Measurements from ENCODE around the gene DAP3.
"Not testable (repeated sequence)": the region's sequence is repeated elsewhere in the genome, so short reads cannot be mapped to it uniquely, and the experiment has no call there.

DAP3 gene

DNA sequence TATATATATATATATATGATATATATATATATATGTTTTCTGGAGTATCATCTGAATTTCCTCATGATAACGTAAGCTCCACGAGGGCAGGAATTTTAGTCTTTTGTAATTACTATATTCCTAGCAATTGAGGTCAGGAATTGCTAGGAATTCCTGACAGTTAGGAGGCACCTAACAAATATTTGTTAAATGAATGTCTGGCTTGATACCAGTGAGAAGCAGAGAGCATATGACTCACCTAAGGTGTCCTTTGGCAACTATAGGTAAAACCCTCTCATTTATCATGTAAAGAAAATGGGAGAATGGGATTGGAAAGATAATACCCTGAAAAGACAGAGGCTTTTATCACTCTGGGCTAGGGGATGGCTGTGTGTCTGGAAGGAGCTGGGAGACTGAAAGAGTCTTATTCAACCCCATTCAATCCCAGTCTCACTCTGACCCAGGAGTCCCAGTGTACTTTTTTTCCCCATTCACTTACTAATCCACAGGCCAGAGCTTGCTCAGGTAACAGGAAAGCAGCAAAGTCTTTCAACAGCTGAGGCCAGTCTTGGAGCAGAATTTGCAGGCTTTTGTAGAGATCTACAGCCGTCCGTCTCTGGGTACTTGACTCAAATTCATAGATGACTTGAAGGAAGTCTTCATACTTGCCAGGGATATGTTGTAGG lies 71.2 kb downstream of the DAP3 start:
- peak; percentile 75 for DNase-seq (ENCODE audit: low spot score)
- TF ChIP-seq, protein P1, sequence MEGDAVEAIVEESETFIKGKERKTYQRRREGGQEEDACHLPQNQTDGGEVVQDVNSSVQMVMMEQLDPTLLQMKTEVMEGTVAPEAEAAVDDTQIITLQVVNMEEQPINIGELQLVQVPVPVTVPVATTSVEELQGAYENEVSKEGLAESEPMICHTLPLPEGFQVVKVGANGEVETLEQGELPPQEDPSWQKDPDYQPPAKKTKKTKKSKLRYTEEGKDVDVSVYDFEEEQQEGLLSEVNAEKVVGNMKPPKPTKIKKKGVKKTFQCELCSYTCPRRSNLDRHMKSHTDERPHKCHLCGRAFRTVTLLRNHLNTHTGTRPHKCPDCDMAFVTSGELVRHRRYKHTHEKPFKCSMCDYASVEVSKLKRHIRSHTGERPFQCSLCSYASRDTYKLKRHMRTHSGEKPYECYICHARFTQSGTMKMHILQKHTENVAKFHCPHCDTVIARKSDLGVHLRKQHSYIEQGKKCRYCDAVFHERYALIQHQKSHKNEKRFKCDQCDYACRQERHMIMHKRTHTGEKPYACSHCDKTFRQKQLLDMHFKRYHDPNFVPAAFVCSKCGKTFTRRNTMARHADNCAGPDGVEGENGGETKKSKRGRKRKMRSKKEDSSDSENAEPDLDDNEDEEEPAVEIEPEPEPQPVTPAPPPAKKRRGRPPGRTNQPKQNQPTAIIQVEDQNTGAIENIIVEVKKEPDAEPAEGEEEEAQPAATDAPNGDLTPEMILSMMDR (conservative IDR thresholded peaks at IDR 0.05; ENCODE audit: low read depth) = no peak
- ChIA-PET CTCF (no interaction called here), POLR2A (ENCODE audit: low non-redundant PET) (interaction anchor here (1.2 kb wide), 1 partner anchor 19 kb away, joined by 6 read pairs; no protein-coding TSS in a partner anchor)
- no peak overlapping the region; the same call in 1 of the 2 replicates for H3K27ac ChIP-seq

DNA sequence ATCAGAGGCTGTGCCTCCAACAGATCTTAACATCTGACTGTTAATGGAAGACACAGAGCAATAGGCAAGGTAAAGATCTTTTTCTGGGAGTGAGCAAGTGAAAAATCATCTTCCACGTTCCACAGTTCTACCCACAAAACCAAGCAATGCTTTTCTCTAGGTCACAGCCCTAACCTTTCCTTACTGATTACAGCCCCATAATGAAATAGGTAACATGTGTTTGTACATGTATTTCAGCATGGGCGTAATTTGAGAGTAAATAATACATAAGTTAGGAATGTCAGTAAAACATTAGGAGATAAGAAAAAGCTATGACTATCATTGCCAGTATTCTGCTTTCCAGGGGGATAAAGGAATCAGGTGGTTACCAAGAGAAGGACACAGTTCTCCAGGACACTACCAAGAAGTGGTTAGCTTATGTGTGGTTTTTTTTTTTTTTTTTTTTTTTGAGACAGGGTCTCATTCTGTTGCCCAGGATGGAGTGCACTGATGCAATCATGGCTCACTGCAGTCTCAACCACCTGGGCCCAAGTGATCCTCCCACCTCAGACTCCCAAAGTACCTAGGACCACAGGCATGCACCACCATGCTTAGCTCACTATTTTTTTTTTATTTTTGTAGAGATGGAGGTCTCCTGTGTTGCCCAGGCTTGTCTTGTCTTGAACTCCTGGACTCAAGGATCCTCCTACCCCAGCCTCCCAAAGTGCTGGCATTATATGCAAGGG lies 72.0 kb downstream of the DAP3 start:
- CTCF ChIA-PET = interaction anchor here (0.7 kb wide), 1 partner anchor 463 kb away, joined by 3 read pairs; no protein-coding TSS in a partner anchor
- DNase-seq (ENCODE audit: low spot score) = peak; percentile 30
- POLR2A ChIA-PET (ENCODE audit: low non-redundant PET) = interaction anchor here (0.7 to 1.2 kb wide), 2 partner anchors 18 to 130 kb away, joined by 3 to 6 read pairs; no protein-coding TSS in a partner anchor
- TF ChIP-seq, protein P1 (conservative IDR thresholded peaks at IDR 0.05; ENCODE audit: low read depth) = no peak
- H3K27ac ChIP-seq = peak overlapping the region; percentile 35

DNA sequence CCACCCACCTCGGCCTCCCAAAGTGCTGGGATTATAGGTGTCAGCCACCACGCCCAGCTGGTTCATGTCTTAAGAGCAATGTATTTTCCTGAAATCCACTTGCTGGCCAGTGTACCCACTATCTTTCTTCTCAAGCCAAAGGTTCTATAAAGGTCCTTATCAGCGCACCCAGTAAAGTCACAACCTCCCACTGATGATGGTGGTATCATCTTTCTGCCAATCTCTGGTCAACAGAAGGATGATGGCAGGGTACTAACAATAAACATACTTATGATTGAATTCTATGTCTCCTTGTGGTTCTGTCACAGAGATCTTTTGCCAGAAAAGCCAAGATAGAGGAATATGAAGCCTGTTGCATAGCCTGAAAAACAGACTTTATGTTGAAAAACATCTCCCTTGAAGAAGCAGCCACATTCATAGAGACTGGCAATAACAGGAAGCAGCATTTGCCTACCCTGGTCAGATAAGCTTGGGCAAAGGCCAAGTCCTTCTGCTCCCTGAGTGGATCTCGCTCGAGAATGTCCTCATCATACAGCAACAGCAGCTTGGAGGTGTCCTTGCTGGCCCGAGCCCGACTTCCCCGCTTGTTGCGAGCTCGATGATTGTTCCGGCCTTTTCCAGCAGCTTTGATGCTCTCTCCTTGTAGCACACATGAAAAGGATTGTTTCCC lies 73.0 kb downstream of the DAP3 start:
- no peak for DNase-seq (ENCODE audit: low spot score)
- no peak overlapping the region for H3K27ac ChIP-seq
- CTCF ChIA-PET = interaction anchor here (0.7 kb wide), 1 partner anchor 464 kb away, joined by 3 read pairs; no protein-coding TSS in a partner anchor
- TF ChIP-seq, protein P1 (conservative IDR thresholded peaks at IDR 0.05; ENCODE audit: low read depth) = no peak
- POLR2A ChIA-PET (ENCODE audit: low non-redundant PET) = no interaction called here

DNA sequence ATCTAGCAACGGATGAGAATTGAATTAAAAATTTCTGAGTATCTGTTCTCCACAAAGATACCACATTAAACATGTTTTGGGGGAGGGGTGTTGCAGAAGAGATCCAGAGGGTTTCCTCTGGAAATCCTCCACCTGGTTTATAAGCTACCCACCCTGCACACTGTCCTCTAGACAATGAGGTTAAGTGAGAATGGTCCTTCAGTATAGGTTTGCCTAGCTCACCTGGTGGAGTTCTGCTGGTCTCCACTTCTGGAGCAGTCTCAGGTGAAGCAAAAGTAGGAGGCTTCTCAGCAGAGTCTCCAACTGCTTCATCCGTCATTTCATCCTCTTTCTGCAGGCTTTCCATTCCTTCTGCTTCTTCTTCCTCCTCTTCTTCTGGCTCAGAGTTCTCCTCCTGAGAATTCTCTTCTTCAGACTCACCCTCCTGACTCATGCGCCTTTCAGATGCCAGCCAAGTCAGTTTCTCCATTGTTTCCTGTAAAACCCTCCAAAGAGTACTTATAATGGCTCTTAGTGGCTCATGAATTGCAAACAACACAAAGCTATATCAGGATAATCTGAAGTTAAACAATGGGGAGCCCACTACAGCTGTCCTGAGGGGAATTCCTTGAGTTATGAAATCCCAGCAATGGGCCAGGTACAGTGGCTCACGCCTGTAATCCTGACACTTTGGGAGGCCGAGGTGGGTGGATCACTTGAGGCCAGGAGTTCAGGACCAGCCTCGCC lies 74.4 kb downstream of the DAP3 start:
- POLR2A ChIA-PET (ENCODE audit: low non-redundant PET) = interaction anchor here (0.5 kb wide), 1 partner anchor 243 kb away, joined by 6 read pairs; no protein-coding TSS in a partner anchor
- H3K27ac ChIP-seq = peak overlapping the region; percentile 81
- DNase-seq (ENCODE audit: low spot score) = peak; percentile 41
- CTCF ChIA-PET = not testable (repeated sequence)

DNA sequence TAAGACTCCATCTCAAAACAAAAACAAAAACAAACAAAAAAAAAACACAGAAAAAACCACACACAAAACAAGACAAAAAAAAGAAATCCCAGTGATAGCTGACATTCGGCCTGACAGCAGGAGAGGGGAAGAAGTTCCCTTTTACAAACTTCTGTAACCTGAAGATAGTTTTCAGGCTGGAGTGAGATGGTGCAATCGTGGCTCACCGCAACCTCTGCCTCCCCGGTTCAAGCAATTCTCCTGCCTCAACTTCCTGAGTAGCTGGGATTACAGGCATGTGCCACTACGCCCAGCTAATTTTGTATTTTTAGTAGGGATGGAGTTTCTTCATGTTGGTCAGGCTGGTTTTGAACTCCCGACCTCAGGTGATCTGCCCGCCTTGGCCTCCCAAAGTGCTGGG lies 75.1 kb downstream of the DAP3 start:
- DNase-seq (ENCODE audit: low spot score); CTCF ChIA-PET: not testable (repeated sequence)
- peak overlapping the region; percentile 81 for H3K27ac ChIP-seq
- POLR2A ChIA-PET (ENCODE audit: low non-redundant PET) = interaction anchor here (0.5 kb wide), 1 partner anchor 244 kb away, joined by 6 read pairs; no protein-coding TSS in a partner anchor

DNA sequence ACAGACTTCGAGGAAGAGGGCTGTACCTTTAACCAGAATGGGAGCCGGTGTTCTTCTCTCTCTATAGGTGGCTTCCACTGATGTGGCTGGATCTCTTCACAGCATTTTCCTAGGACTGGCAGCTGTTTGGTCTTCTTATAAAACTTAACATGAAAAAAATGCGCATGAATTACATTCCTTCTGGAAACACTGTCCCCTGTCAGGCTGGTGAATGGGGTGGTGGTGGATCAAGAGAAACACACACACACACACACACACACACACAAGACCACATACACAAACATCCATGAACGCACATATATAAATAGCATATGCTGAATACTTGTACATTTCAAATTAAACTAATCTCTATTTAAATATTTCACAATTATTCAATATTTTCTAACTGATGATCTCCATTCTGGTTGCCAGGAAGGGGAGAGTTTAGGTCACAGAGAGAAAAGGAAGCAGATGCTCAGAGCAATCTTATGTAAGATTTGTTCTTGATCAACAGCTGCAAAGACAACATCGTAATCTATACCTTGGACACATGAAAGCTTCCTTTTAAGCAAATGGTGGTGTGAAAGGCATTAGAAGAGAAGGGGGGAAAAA lies 78.6 kb downstream of the DAP3 start:
- CTCF ChIA-PET; POLR2A ChIA-PET (ENCODE audit: low non-redundant PET); DNase-seq (ENCODE audit: low spot score); H3K27ac ChIP-seq: not testable (repeated sequence)

DNA sequence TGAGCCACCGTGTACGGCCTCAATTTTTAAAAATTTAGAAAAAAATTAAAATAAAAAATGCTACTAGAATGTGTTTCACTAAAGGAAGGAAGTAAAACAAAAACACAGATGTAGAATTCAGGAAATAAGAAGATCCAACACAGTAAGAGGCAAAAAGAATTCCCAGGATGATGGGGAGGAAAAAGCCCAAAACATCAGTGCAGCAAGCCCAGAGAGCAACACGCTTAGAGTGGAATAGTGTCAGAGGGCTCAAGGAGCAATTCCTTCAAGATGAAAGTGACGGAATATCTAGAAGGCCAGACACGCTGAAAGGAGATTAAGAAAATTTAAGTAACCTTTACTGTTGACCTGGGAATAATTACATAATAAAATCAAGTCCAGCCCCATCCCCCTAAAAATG lies 80.4 kb downstream of the DAP3 start:
- ChIA-PET POLR2A (ENCODE audit: low non-redundant PET) (no interaction called here), CTCF (no interaction called here)
- DNase-seq (ENCODE audit: low spot score) = no peak
- TF ChIP-seq, protein P1 (conservative IDR thresholded peaks at IDR 0.05; ENCODE audit: low read depth) = no peak
- no peak overlapping the region for H3K27ac ChIP-seq

Measured in RWPE1 (cell line).